Measurements from ENCODE around the gene MATN1. TPM values are rescaled to one million over a fixed set of nuclear protein-coding genes. Genes with fewer than 3 reads are reported as not detected.

The MATN1 gene
- total RNA-seq, 4 donors from 2014 or later: not detected

- Histone ChIP-seq H3K4me3 (peak overlapping the region; percentile 57 to 80 (median 64)), H3K4me1 (peaks cover 0 to 10% (median 4%) of the 10 kb centered on the region in 4 donors), H3K27me3 (no peaks in the 10 kb centered on the region), H3K36me3 (peaks cover 0 to 3% (median 0%) of the 10 kb centered on the region in 3 donors), H3K9me3 (no peaks in the 10 kb centered on the region), H3K27ac (peak overlapping the region; percentile 97 to 100 (median 99))
- peak; percentile 88 to 100 (median 91) for DNase-seq
- TF ChIP-seq CTCF (IDR thresholded peaks at IDR 0.05) (peak; percentile 97 to 99 (median 99)), POLR2A (IDR thresholded peaks at IDR 0.05) (peak; percentile 81 to 95)
Measured at GRCh38 chr1:30718636-30719405, 4.6 kb downstream of the MATN1 start.

GRCh38 chr1:30718091-30718635, 5.2 kb downstream of the MATN1 start:
- Histone ChIP-seq H3K27ac (peak overlapping the region; percentile 97 to 100 (median 99)), H3K4me3 (peak overlapping the region; percentile 20 to 64 (median 48)), H3K4me1 (peaks cover 0 to 10% (median 4%) of the 10 kb centered on the region in 4 donors), H3K9me3 (no peaks in the 10 kb centered on the region), H3K27me3 (no peaks in the 10 kb centered on the region), H3K36me3 (peaks cover 0 to under 1% (median 0%) of the 10 kb centered on the region in 3 donors)
- no peak for TF ChIP-seq POLR2A (IDR thresholded peaks at IDR 0.05)
- no peak for TF ChIP-seq CTCF (IDR thresholded peaks at IDR 0.05)
- DNase-seq: peak; percentile 98 to 100 (median 100)

- Histone ChIP-seq H3K27ac (no peak overlapping the region), H3K4me1 (peaks cover 0 to 10% (median 4%) of the 10 kb centered on the region in 4 donors), H3K36me3 (no peaks in the 10 kb centered on the region), H3K4me3 (no peak overlapping the region), H3K9me3 (no peaks in the 10 kb centered on the region), H3K27me3 (no peaks in the 10 kb centered on the region)
- DNase-seq: no peak
- TF ChIP-seq POLR2A (IDR thresholded peaks at IDR 0.05) (no peak), CTCF (IDR thresholded peaks at IDR 0.05) (no peak)
Measured at GRCh38 chr1:30716646-30717045, 6.7 kb downstream of the MATN1 start.

DNA sequence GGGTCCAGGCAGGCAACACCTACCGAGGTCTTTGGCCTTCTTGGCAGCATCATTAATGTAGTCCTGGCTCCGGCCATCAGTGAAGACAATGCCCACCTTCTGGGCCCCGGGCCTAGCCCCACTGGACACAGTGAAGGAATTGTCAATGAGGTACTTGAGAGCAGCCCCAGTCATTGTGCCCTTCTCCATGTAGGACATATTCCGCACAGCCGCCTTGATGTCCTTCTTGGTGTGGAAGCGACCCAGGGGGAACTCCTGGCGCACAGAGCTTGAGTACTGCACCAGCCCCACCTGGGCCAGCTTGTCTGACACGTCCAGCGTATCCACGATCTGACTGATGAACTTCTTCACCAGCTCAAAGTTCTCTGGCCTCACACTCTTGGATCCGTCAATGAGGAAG, 7.5 kb downstream of the MATN1 start:
- Histone ChIP-seq H3K36me3 (no peaks in the 10 kb centered on the region), H3K4me3 (no peak overlapping the region), H3K9me3 (no peaks in the 10 kb centered on the region), H3K27me3 (no peaks in the 10 kb centered on the region), H3K27ac (no peak overlapping the region), H3K4me1 (peaks cover 0 to 10% (median 4%) of the 10 kb centered on the region in 4 donors)
- DNase-seq: no peak
- TF ChIP-seq CTCF (IDR thresholded peaks at IDR 0.05) (no peak), POLR2A (IDR thresholded peaks at IDR 0.05) (no peak)

DNA sequence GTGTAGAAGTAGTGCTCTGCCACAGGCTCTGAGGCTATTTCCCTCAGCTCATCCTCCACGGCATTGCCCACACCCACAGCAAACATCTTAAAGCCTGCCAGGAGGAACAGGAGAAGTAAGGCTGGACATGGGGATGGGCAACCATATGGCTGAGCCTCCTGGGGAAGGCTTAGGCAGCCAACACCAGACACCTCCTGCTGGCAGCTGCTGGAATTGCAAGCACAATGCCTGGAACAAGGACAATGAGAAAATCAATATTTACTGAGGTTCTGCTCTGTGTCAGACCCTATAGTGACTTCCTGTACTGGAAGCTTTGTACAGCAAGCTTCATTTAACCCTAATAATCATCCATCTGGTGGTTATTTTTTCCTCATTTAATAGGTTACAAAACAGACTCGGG, 8.2 kb downstream of the MATN1 start:
- Histone ChIP-seq H3K27me3 (no peaks in the 10 kb centered on the region), H3K36me3 (no peaks in the 10 kb centered on the region), H3K27ac (no peak overlapping the region), H3K9me3 (no peaks in the 10 kb centered on the region), H3K4me1 (peaks cover 0 to 10% (median 4%) of the 10 kb centered on the region in 4 donors), H3K4me3 (no peak overlapping the region)
- no peak for DNase-seq
- TF ChIP-seq POLR2A (IDR thresholded peaks at IDR 0.05) (no peak), CTCF (IDR thresholded peaks at IDR 0.05) (peak in 4 of 6 experiments; percentile 16 to 38 (median 18))

All from Peyer's patch (tissue), 4 donors.